ENCODE measurements around the gene CRACDL.

GRCh38 chr2:98773907-98774306 is 162.1 kb downstream of the CRACDL start:
- TF ChIP-seq CTCF (IDR thresholded peaks at IDR 0.05; ENCODE audit: extremely low read depth in 1 of 2, insufficient read depth in 1 of 2, low read depth in 1 of 2, low read length in 2 of 2): no peak
- no peak for TF ChIP-seq GATA2 (IDR thresholded peaks at IDR 0.05; ENCODE audit: insufficient read depth, insufficient read length, low read depth, low read length)
- no peak for TF ChIP-seq POLR2A (IDR thresholded peaks at IDR 0.05; ENCODE audit: low read depth, low read length)
- no peak for TF ChIP-seq POLR2AphosphoS5 (IDR thresholded peaks at IDR 0.05; ENCODE audit: insufficient read depth, low read depth, low read length)
- TF ChIP-seq, protein P1, sequence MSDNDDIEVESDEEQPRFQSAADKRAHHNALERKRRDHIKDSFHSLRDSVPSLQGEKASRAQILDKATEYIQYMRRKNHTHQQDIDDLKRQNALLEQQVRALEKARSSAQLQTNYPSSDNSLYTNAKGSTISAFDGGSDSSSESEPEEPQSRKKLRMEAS (IDR thresholded peaks at IDR 0.05; ENCODE audit: insufficient read depth, insufficient read length): no peak
- no peak for TF ChIP-seq EZH2 (IDR thresholded peaks at IDR 0.05; ENCODE audit: borderline replicate concordance, low read depth, low read length, severe bottlenecking)
- TF ChIP-seq JUN (IDR thresholded peaks at IDR 0.05; ENCODE audit: borderline replicate concordance, insufficient read depth, insufficient read length, low read depth): no peak
- no peak for TF ChIP-seq MYC (IDR thresholded peaks at IDR 0.05; ENCODE audit: low read depth, low read length)
- TF ChIP-seq FOS (IDR thresholded peaks at IDR 0.05; ENCODE audit: borderline replicate concordance, insufficient read depth, low read length): no peak
